HEK293 (cell line): ENCODE measurements around the gene ATP10D.

ENCODE experiments used
- CTCF ChIP-seq: fragments of 450-650 bp; formaldehyde crosslinking; IDR thresholded peaks from 2 replicates; pipeline ENCODE4 v1.5.1; 2016; ENCODE audit warnings: missing biosample characterization, missing genetic modification characterization
- ZNF221 ChIP-seq: fragments of 450-650 bp; formaldehyde crosslinking; IDR thresholded peaks from 2 replicates; pipeline ENCODE4 v1.5.1; 2017; ENCODE audit warnings: missing biosample characterization, missing genetic modification characterization, borderline replicate concordance
- ZNF660 ChIP-seq: fragments of 450-650 bp; IDR thresholded peaks from 2 replicates; pipeline ENCODE4 v1.5.1; 2018; ENCODE audit warnings: missing biosample characterization, mild to moderate bottlenecking, missing genetic modification characterization

GRCh38 chr4:47579235-47579634, 94.2 kb downstream of the ATP10D start:
- TF ChIP-seq ZNF221 (tag by site-specific recombination) (no peak), CTCF (tag by site-specific recombination) (no peak), ZNF660 (tag by site-specific recombination) (no peak)
